Right renal cortex interstitium (tissue), 3 donors: ENCODE measurements around the gene AOPEP. TPM values are rescaled to one million over a fixed set of nuclear protein-coding genes. Genes with fewer than 3 reads are reported as not detected.
"Not testable (repeated sequence)": the region's sequence is repeated elsewhere in the genome, so short reads cannot be mapped to it uniquely, and the experiment has no call there.

Source experiments
- DNase-seq, 3 donors: peaks; one replicate each; pipeline ENCODE4 v3.0.0-alpha.2; 2013; ENCODE audit warnings: low read depth in 3 of 3, low spot score in 2 of 3
- polyA plus RNA-seq, 3 donors: library from polyadenylated mRNA; unstranded; fragments of 120-200 nt; gene quantifications; one replicate each; pipeline ENCODE4 v1.2.1, GENCODE V29; 2013; ENCODE audit not compliant: insufficient read length in 3 of 3

Gene AOPEP
- polyA plus RNA-seq, 3 donors: 47.3 to 58.7 (median 51.8) TPM

- DNase-seq: no peak
Measured at GRCh38 chr9:94999832-95000231, 273.3 kb downstream of the AOPEP start.

DNA sequence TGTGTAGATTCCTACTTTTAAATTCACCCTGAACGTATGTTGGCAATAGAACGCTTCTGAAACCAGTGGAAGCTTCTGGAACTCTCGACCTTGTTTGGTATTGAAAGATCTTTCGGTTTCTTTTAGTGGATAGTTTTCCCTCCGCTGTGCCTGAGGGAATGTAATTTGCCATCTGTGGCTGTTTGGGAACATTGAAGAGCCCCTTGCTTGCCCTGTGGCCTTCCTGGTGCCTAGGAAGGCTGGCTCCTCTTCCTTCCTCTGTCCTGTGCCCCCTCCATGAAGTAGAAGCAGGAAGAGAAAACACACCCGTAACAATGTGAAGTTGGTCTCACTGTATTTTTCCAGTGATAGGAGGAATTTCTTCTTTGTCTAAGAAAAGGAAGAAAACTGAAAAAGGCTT lies 274.3 kb downstream of the AOPEP start:
- DNase-seq: no peak

DNA sequence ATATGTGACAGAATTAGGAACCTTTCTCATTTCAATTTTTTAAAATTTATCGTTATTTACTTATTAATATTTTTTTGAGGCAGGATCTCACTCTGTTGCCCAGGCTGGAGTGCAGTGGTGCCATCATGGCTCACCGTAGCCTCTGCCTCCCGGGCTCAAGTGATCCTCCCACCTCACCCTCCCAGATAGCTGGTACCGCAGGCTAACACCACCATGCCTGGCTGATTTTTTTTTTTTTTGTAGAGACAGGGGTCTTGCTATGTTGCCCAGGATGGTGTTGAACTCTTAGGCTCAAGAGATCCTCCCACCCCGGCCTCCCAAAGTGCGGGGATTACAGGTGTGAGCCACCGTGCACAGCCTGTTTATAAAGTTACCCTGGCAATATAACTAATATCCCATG lies 275.2 kb downstream of the AOPEP start:
- no peak for DNase-seq

GRCh38 chr9:95003689-95004410 lies 277.4 kb downstream of the AOPEP start:
- DNase-seq: no peak

GRCh38 chr9:95004411-95005277 lies 278.1 kb downstream of the AOPEP start:
- no peak for DNase-seq

DNA sequence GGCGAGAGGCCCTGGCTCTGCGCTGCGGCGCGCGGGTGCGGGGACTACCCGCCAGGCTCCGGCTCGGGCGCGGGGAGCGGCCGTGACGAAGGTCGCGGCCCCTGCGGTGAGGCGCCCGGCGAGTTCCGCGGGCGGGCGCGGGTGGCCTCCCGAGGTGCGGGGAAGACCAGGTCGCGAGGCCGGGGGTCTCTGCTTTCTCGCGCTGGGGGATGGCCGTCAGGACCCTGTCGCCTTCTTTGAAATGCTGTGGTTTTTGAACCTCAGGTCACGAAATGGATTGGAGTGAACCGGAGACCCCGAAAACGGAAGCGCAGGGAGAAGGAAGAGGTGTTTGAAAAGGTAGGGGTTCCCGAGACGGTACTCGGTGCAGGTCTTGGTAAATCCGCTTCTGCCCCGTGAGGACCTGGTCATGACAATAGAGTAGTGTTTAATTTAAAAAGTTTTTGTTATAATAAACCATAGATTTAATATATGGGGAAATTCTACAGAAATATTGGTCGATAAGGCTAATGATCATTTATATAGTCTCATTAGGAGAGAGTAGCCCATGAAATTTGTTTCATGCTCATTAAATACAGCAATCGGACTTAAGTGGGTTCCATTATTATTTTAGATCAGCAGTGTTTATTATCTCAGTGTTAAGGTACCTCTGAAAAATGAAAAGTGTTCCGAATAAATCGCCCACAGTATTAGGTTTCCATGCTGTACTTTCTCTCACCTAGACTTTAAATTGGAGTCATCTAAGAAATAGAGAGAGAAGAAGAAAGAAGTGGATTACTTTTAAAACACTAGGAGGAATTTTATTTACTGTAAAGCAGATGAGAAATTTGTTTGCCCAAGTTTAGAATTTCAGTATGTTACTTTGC lies 279.0 kb downstream of the AOPEP start:
- DNase-seq: no peak

DNA sequence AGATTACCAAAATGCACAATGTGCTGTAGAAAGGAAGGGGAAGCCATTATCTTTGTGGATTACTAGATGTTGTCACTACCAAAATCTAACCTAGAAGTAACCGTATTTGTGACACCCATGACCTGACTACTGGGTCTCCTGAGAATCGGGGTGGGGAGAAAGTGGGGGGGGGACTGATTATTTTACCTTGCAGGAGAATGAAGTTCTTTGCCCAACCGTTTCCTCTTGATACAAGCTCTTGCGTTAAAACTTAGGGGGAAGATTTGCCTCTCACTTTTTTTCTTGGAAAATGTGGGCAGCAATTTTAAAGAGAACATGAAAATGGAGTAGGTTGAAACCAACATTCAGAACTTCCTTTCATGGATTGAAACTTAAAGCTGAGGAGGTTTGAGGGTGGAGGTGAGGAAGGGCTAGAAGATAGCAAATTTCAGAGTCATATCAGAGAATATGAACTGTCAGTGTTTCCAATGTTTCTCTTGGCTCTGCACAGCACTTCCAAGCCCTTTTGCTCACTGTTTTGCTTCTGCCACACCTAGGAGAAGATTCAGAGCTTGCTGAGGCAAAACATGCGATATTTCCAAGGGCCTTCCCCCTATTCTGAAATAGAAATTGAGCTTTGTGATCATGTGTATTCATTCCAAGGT lies 280.8 kb downstream of the AOPEP start:
- no peak for DNase-seq

GRCh38 chr9:95008151-95008771 lies 281.8 kb downstream of the AOPEP start:
- DNase-seq: no peak

DNA sequence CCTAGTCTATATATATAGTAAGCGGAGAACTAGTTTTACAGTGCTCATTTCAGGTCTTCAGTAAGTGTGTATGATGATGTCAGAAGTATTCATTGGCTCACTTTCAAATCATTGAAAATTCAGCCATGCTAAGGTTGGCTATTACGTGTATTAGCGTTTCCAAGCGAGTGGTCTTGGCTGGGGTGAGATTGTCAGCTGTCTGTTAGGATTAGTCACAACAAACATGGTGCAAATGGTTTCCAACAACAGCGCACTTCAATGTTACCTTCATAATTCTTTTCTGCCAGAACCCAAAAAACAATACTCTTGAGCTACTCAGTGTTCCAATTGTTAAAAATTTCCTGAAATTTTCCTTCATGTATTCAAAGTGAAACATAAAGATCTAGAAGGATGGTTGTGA lies 283.0 kb downstream of the AOPEP start:
- no peak for DNase-seq

DNA sequence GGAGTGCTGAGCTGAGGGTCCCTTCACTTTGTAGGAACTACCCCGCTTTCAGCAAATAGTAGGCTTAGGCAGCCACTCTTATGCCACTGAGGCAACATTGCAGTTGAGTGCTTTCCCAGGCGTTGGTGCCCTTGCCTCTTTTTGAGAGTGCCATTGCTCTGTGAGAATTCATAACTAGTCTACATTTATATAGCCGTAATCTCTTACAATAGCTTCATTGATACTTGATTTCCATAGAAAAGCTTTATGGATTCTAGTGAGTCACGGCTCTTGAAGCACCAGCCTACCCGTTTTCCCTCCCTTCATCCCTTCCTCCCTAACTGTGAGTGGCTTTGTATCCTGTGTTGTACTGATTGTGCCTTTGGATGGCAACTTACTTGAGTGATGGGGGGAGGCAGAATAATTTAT lies 283.9 kb downstream of the AOPEP start:
- no peak for DNase-seq

GRCh38 chr9:95012035-95012708 lies 285.7 kb downstream of the AOPEP start:
- no peak for DNase-seq

- DNase-seq: no peak
Measured at GRCh38 chr9:95012902-95013301, 286.4 kb downstream of the AOPEP start.

- no peak for DNase-seq
Measured at GRCh38 chr9:95014917-95015316, 288.4 kb downstream of the AOPEP start.

- DNase-seq: no peak
Measured at GRCh38 chr9:95015569-95015968, 289.1 kb downstream of the AOPEP start.

GRCh38 chr9:95017062-95017461 lies 290.6 kb downstream of the AOPEP start:
- DNase-seq: no peak

- DNase-seq: no peak
Measured at GRCh38 chr9:95017661-95018060, 291.2 kb downstream of the AOPEP start.

DNA sequence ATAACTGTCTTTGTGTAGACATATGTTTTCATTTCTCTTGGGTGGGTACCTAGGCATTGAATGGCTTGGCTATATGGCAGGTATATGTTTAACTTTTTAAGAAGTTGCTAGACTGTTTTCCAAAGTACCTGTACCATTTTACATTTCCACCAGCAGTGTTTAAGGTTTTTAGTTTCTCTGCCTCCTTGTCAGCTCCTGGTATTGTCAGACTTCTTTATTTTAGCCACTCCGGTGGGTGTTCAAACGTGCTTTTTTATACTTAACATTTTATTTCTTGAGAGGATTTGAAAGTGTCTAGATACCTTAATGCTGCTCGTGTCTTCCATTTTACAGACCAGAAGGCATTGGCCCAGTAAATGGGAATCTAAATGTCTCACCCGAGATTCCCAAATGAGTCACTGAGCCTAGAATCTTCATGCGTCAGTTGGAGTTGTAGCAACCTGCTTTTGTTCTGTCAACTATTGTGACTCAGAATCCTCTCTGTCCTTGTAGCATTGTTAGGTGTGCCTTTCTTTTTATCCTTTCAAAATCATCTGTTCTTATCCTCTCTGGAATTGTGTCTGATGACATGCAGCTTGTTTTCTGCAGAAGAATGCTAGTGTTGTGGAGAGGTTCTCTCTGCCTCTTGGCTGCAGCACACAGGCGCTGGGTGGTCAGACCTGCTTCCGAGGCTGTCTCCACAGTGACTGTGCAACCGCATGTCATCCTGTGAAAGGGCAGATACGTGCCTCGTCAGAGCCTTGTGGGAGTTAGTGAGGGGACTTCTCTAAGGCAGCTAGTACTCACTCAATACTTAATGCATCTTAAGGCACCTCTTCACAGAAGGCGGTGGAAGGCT lies 291.8 kb downstream of the AOPEP start:
- no peak for DNase-seq

DNA sequence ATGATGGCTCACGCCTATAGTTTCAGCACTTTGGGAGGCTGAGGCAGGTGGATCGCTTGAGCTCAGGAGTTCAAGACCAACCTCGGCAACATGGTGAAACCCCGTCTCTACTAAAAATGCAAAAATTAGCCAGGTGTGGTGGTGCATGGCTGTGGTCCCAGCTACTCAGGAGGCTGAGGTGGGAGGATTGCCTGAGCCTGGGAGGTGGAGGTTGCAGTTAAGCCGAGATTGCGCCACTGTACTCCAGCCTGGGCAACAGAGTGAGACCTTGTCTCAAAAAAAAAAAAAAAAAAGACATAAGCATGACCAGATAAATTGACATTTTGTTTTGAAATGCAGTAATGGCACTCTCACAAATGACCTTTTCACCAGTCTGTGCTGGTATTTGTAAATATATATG lies 294.1 kb downstream of the AOPEP start:
- not testable (repeated sequence) for DNase-seq
